T-helper 17 cell (primary cell): ENCODE measurements around the gene KAT2B. TPM values are rescaled to one million over a fixed set of nuclear protein-coding genes. Genes with fewer than 3 reads are reported as not detected.
A peak's percentile ranks its signal among the peaks of the same experiment; 100 is the strongest.

Experiments used
- ATAC-seq: fragments of 150-1000 bp; cut with Tn5 transposase; 2 replicates; pipeline ENCODE4 v1.10.0; 2021; ENCODE audit warnings: mild to moderate bottlenecking, moderate library complexity
- DNase-seq, 3 donors: peaks; one replicate each; pipeline versions ENCODE4 v3.0.0 to v3.0.0-alpha.2; 2020 to 2021
- H3K9me3 ChIP-seq: one replicate; pipeline ENCODE4 v1.7.0; 2013; ENCODE audit warnings: low read length, mild to moderate bottlenecking; ENCODE audit not compliant: control insufficient read depth, poor library complexity, severe bottlenecking
- H3K27ac Mint-ChIP-seq: one replicate; pipeline ENCODE4 v1.8.0; 2022; ENCODE audit warnings: mild to moderate bottlenecking, moderate library complexity, mixed read lengths
- H3K27me3 Mint-ChIP-seq: one replicate; pipeline ENCODE4 v1.8.0; 2022; ENCODE audit warnings: mixed read lengths
- H3K36me3 Mint-ChIP-seq: one replicate; pipeline ENCODE4 v1.8.0; 2022; ENCODE audit warnings: low read depth, mixed read lengths
- H3K4me1 Mint-ChIP-seq: one replicate; pipeline ENCODE4 v1.8.0; 2022; ENCODE audit warnings: mild to moderate bottlenecking, mixed read lengths
- H3K4me3 Mint-ChIP-seq: one replicate; pipeline ENCODE4 v1.8.0; 2022; ENCODE audit warnings: mild to moderate bottlenecking, moderate library complexity, mixed read lengths
- total RNA-seq, 4 donors: library from RNA in 2 of 4; stranded (reverse) in 2 of 4; gene quantifications; one replicate each; pipeline ENCODE4 v1.2.3 and lab custom pipeline; 2022 to 2026

Gene KAT2B
- total RNA-seq, 2 donors from 2014 or later: 157 to 161 TPM

DNA sequence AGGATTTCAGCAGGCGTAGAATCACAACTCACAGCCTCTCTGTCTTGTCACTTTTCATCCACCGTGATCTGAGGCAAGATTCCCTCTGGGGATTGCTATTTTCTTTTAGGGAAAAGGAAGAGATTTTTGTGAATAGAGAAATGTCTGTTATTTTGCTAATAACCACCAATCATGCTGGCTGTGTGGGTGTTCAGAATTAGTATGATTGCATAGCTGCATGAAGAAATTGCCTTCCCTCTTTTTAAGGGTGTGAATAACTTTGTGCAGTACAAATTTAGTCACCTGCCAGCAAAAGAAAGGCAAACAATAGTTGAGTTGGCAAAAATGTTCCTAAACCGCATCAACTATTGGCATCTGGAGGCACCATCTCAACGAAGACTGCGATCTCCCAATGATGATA is 60.8 kb downstream of the KAT2B start:
- H3K9me3 ChIP-seq: no peaks in the 10 kb centered on the region
- ATAC-seq: no peak
- H3K4me1 Mint-ChIP-seq: peaks cover 36% of the 10 kb centered on the region
- DNase-seq: no peak
- H3K27ac Mint-ChIP-seq: peak overlapping the region; percentile 94
- peak overlapping the region; percentile 36 for H3K4me3 Mint-ChIP-seq
- peaks cover 3% of the 10 kb centered on the region for H3K36me3 Mint-ChIP-seq
- no peaks in the 10 kb centered on the region for H3K27me3 Mint-ChIP-seq

- ATAC-seq (peak; percentile 2), DNase-seq (no peak)
- H3K4me1 Mint-ChIP-seq: peaks cover 40% of the 10 kb centered on the region
- H3K36me3 Mint-ChIP-seq: no peaks in the 10 kb centered on the region
- H3K27ac Mint-ChIP-seq: peak overlapping the region; percentile 93
- H3K27me3 Mint-ChIP-seq: no peaks in the 10 kb centered on the region
- H3K9me3 ChIP-seq: no peaks in the 10 kb centered on the region
- H3K4me3 Mint-ChIP-seq: peak overlapping the region; percentile 69
Observed at GRCh38 chr3:20103731-20104130, 63.5 kb downstream of the KAT2B start.

DNA sequence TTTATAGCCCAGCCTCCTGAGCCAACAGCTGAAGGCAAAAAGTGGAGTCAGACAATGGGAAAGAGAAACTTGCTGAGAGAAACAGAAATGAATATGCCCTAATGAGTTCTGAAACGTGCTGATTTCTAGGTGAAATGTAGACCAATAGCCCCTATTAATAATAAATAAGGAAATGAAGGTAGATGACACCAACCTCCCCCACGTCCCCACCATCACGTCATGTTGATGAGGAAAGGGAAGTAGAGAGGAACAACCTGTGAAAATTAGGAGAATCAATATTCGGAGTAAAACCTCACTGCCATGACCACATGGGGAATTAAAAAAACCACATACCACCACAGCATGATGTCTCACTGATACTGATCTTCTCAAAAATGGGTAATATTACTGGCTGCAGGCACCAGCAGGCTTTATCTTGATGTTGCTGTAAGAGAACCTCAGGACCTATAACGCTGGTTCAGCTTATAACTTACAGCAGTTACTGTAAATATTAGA is 64.0 kb downstream of the KAT2B start:
- DNase-seq (peak; percentile 10 to 33 (median 18)), ATAC-seq (peak; percentile 94)
- H3K9me3 ChIP-seq: no peaks in the 10 kb centered on the region
- peak overlapping the region; percentile 69 for H3K4me3 Mint-ChIP-seq
- H3K27me3 Mint-ChIP-seq: no peaks in the 10 kb centered on the region
- H3K27ac Mint-ChIP-seq: peak overlapping the region; percentile 93
- H3K4me1 Mint-ChIP-seq: peaks cover 40% of the 10 kb centered on the region
- no peaks in the 10 kb centered on the region for H3K36me3 Mint-ChIP-seq

DNA sequence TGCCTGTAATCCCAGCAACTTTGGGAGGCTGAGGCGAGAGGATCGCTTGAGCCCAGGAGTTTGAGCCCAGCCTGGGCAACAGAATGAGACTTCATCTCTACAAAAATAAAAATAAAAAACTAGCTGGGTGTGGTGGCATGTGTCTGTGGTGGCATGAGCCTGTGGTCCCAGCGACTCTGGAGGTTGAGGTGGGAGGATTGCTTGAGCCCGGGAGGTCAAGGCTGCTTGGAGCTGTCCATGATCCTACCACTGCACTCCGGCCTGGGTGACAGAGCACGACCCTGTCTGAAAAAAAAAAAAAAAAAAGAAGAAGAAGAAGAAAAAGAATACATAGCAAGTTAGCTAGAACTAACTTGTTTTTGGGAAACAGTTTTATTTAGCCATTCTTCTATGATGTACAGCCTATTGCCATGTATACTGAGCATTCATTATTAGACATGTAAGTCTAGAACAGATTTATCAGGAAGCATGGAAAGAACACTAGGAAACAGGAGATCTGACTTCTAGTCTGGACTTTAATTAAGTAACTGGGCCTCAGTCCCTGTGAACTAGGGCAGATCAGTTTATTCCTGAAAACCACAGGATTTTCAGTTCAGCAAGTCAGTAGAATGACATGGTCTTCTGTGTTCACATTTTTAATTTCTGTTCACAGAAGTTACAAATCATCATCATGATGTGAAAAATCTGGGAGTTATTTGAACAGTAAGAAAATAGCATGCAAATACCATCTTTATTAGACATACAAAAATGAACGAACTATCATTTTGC is 65.5 kb downstream of the KAT2B start:
- no peaks in the 10 kb centered on the region for H3K36me3 Mint-ChIP-seq
- peaks cover 38% of the 10 kb centered on the region for H3K4me1 Mint-ChIP-seq
- peak overlapping the region; percentile 93 for H3K27ac Mint-ChIP-seq
- no peaks in the 10 kb centered on the region for H3K9me3 ChIP-seq
- peak overlapping the region; percentile 25 for H3K4me3 Mint-ChIP-seq
- ATAC-seq (no peak), DNase-seq (no peak)
- no peaks in the 10 kb centered on the region for H3K27me3 Mint-ChIP-seq

DNA sequence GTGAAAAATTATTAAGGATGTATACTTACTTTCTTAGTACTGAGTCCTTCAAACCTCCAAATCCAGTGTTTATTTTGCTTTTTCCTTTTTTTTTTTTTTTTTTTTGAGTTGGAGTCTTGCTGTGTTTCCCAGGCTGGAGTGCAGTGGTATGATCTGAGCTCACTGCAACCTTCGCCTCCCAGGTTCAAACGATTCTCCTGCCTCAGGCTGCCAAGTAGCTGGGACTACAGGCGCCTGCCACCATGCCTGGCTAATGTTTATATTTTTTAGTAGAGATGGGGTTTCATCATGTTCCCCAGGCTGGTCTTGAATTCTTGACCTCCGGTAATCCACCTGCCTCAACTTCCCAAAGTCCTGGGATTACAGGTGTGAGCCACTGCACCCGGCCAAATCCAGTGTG is 67.5 kb downstream of the KAT2B start:
- no peak overlapping the region for H3K4me3 Mint-ChIP-seq
- ATAC-seq (no peak), DNase-seq (no peak)
- H3K27ac Mint-ChIP-seq: no peak overlapping the region
- no peaks in the 10 kb centered on the region for H3K9me3 ChIP-seq
- H3K4me1 Mint-ChIP-seq: peaks cover 33% of the 10 kb centered on the region
- no peaks in the 10 kb centered on the region for H3K36me3 Mint-ChIP-seq
- H3K27me3 Mint-ChIP-seq: no peaks in the 10 kb centered on the region

- Mint-ChIP-seq H3K27me3 (no peaks in the 10 kb centered on the region), H3K4me1 (peaks cover 33% of the 10 kb centered on the region), H3K4me3 (no peak overlapping the region), H3K36me3 (peaks cover 5% of the 10 kb centered on the region), H3K27ac (peak overlapping the region; percentile 87)
- ATAC-seq (no peak), DNase-seq (no peak)
- H3K9me3 ChIP-seq: no peaks in the 10 kb centered on the region
Observed at GRCh38 chr3:20108869-20109268, 68.6 kb downstream of the KAT2B start.

DNA sequence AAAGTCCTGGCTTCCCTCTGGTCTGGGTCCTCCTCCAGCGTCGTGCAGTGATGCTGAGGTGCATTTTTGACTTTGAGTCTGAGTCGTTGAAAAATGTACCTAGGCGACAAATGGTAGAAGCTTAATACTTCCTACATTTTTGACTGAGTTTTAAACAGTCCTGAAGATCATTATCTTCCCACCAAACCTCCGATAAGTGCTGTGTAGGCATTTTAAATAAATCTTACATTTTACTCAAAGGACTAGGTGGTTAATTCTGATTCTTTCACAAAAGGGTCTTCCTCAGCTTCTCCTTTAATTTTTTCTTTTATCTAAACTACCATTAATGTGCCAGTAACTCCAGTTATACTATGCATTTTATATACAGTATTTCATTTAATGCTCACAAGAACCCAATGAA is 70.6 kb downstream of the KAT2B start:
- Mint-ChIP-seq H3K36me3 (peaks cover 7% of the 10 kb centered on the region), H3K27me3 (no peaks in the 10 kb centered on the region), H3K4me3 (no peak overlapping the region), H3K4me1 (peaks cover 26% of the 10 kb centered on the region), H3K27ac (peak overlapping the region; percentile 19)
- no peak for ATAC-seq
- no peak for DNase-seq
- no peaks in the 10 kb centered on the region for H3K9me3 ChIP-seq

DNA sequence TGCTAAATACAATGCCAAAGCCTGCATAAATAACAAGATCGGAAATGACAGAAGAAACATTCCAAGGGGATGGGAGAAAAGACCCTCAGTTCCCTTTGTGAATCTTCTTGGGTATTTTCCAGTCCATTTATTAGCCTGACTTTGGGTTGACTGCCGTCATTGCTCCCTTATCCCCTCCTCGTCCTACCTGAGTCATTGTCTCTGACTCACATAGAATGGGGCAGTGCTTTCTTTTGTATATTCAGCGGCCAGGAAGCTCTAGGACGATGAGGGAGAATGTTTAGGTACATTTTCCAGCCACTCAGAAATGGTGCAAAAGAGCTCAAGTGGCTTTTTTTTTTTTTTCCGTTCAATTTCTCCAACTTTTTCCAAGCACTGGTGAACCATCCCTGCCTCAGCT is 71.6 kb downstream of the KAT2B start:
- DNase-seq (no peak), ATAC-seq (no peak)
- no peak overlapping the region for H3K27ac Mint-ChIP-seq
- no peaks in the 10 kb centered on the region for H3K27me3 Mint-ChIP-seq
- no peaks in the 10 kb centered on the region for H3K9me3 ChIP-seq
- H3K4me3 Mint-ChIP-seq: no peak overlapping the region
- peaks cover 10% of the 10 kb centered on the region for H3K36me3 Mint-ChIP-seq
- H3K4me1 Mint-ChIP-seq: peaks cover 21% of the 10 kb centered on the region

DNA sequence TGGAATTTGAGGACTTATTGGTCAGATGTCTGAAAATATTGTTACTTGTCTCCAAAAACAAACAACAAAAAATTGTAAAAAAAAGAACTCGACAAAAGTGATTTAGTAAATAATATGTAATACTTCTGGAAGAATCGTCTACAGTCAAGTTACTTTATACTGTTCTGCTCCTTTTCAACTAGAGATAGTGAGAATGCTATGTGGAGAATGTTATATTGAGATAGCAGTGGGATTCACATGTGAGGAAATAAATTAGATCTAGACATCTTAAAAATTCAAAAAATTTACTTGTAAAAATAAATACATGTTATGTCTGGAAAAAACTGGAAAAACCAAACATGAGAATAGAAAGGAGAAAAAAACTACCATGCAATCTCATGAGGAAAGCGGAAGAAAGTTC is 80.8 kb downstream of the KAT2B start:
- Mint-ChIP-seq H3K4me1 (peaks cover 8% of the 10 kb centered on the region), H3K27ac (no peak overlapping the region), H3K36me3 (peaks cover 15% of the 10 kb centered on the region), H3K4me3 (no peak overlapping the region), H3K27me3 (no peaks in the 10 kb centered on the region)
- H3K9me3 ChIP-seq: no peaks in the 10 kb centered on the region
- DNase-seq (no peak), ATAC-seq (no peak)

- H3K4me1 Mint-ChIP-seq: peaks cover 11% of the 10 kb centered on the region
- H3K27ac Mint-ChIP-seq: peak overlapping the region; percentile 61
- no peaks in the 10 kb centered on the region for H3K9me3 ChIP-seq
- ATAC-seq: no peak
- no peak overlapping the region for H3K4me3 Mint-ChIP-seq
- H3K27me3 Mint-ChIP-seq: no peaks in the 10 kb centered on the region
- H3K36me3 Mint-ChIP-seq: peaks cover 15% of the 10 kb centered on the region
- no peak for DNase-seq
Observed at GRCh38 chr3:20123131-20123652, 82.9 kb downstream of the KAT2B start.

- no peak for DNase-seq
- no peak for ATAC-seq
- Mint-ChIP-seq H3K36me3 (peaks cover 15% of the 10 kb centered on the region), H3K4me3 (no peak overlapping the region), H3K27me3 (no peaks in the 10 kb centered on the region), H3K4me1 (peaks cover 13% of the 10 kb centered on the region), H3K27ac (no peak overlapping the region)
- H3K9me3 ChIP-seq: no peaks in the 10 kb centered on the region
Observed at GRCh38 chr3:20125289-20125688, 85.0 kb downstream of the KAT2B start.

DNA sequence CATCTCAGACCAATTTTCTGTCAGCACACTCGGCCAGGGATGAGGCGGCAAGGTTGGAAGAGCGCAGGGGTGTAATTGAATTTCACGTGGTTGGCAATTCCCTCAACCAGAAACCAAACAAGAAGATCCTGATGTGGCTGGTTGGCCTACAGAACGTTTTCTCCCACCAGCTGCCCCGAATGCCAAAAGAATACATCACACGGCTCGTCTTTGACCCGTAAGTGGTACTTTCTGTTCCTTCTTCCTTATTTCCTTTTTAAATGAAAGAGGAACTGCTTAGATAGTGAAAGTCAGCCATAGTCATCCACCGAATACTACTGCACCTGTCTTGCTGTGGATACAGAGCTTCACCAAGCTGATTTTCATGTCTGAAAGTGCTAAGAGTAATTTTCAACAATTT is 85.7 kb downstream of the KAT2B start:
- DNase-seq (no peak), ATAC-seq (peak; percentile 76)
- H3K27me3 Mint-ChIP-seq: no peaks in the 10 kb centered on the region
- H3K4me1 Mint-ChIP-seq: peaks cover 16% of the 10 kb centered on the region
- H3K9me3 ChIP-seq: no peaks in the 10 kb centered on the region
- peak overlapping the region; percentile 66 for H3K27ac Mint-ChIP-seq
- H3K36me3 Mint-ChIP-seq: peaks cover 19% of the 10 kb centered on the region
- H3K4me3 Mint-ChIP-seq: no peak overlapping the region

GRCh38 chr3:20128358-20128757 is 88.1 kb downstream of the KAT2B start:
- no peak overlapping the region for H3K4me3 Mint-ChIP-seq
- H3K27me3 Mint-ChIP-seq: no peaks in the 10 kb centered on the region
- peaks cover 16% of the 10 kb centered on the region for H3K36me3 Mint-ChIP-seq
- H3K27ac Mint-ChIP-seq: no peak overlapping the region
- ATAC-seq (no peak), DNase-seq (no peak)
- H3K9me3 ChIP-seq: no peaks in the 10 kb centered on the region
- peaks cover 16% of the 10 kb centered on the region for H3K4me1 Mint-ChIP-seq

- no peaks in the 10 kb centered on the region for H3K9me3 ChIP-seq
- Mint-ChIP-seq H3K27ac (peak overlapping the region; percentile 56), H3K36me3 (peaks cover 18% of the 10 kb centered on the region), H3K4me1 (peaks cover 21% of the 10 kb centered on the region), H3K27me3 (no peaks in the 10 kb centered on the region), H3K4me3 (no peak overlapping the region)
- DNase-seq (no peak), ATAC-seq (no peak)
Observed at GRCh38 chr3:20130106-20130505, 89.9 kb downstream of the KAT2B start.
